CD14-positive monocyte (primary cell): Measurements from ENCODE around the gene DCPS. TPM values are rescaled to one million over a fixed set of nuclear protein-coding genes. Genes with fewer than 3 reads are reported as not detected.
A peak's percentile ranks its signal among the peaks of the same experiment; 100 is the strongest.

ENCODE experiments used
- DNase-seq, 3 donors: peaks; one replicate each; pipeline ENCODE4 v3.0.0-alpha.2; 2011 to 2022
- H2AFZ ChIP-seq: 2 replicates; pipeline ENCODE4 v1.6.0; 2012; ENCODE audit warnings: mild to moderate bottlenecking, low read depth, low read length, inconsistent platforms; ENCODE audit not compliant: insufficient read depth, poor library complexity, severe bottlenecking
- H3K27ac ChIP-seq, 2 donors: 1 replicate in 1 of 2; 2 replicates in 1 of 2; pipeline ENCODE4 v1.5.1; 2012 to 2013; ENCODE audit warnings: low read length in 2 of 2, control low read depth in 1 of 2, inconsistent platforms in 1 of 2, low read depth in 1 of 2, mild to moderate bottlenecking in 1 of 2
- H3K27me3 ChIP-seq, 2 donors: one replicate each; pipeline versions ENCODE4 v1.6.0 to v1.6.1; 2011 to 2013; ENCODE audit warnings: low read length in 2 of 2; ENCODE audit not compliant: control insufficient read depth in 2 of 2, insufficient read depth in 2 of 2
- H3K36me3 ChIP-seq, 2 donors: replicated peaks in 1 of 2; 1 replicate in 1 of 2; 2 replicates in 1 of 2; pipeline versions ENCODE4 v1.5.1 to v1.6.1; 2012 to 2013; ENCODE audit warnings: low read length in 2 of 2, control low read depth in 1 of 2, inconsistent platforms in 1 of 2, mild to moderate bottlenecking in 1 of 2; ENCODE audit not compliant: insufficient read depth in 2 of 2, control insufficient read depth in 1 of 2
- H3K4me1 ChIP-seq, 2 donors: 1 replicate in 1 of 2; 2 replicates in 1 of 2; pipeline versions ENCODE4 v1.5.1 to v1.6.1; 2012 to 2013; ENCODE audit warnings: low read length in 2 of 2, control low read depth in 1 of 2, inconsistent platforms in 1 of 2, mild to moderate bottlenecking in 1 of 2, moderate library complexity in 1 of 2; ENCODE audit not compliant: insufficient read depth in 2 of 2, control insufficient read depth in 1 of 2
- H3K4me2 ChIP-seq: replicated peaks from 2 replicates; pipeline ENCODE3; 2012; ENCODE audit warnings: low read length, moderate library complexity, mild to moderate bottlenecking; ENCODE audit not compliant: poor library complexity, severe bottlenecking; ENCODE audit errors: extremely low read depth
- H3K4me3 ChIP-seq, 3 experiments: fragments of 200-600 bp in 1 of 3; sonication (generic) in 1 of 3; replicated peaks in 1 of 3; 1 replicate in 2 of 3; 2 replicates in 1 of 3; pipeline ENCODE4 v1.5.1; 2011 to 2013; ENCODE audit warnings: low read length in 3 of 3, mild to moderate bottlenecking in 3 of 3, control low read depth in 2 of 3, low read depth in 2 of 3, inconsistent platforms in 1 of 3, moderate library complexity in 1 of 3
- H3K79me2 ChIP-seq: 2 replicates; pipeline ENCODE4 v1.6.0; 2012; ENCODE audit warnings: mild to moderate bottlenecking, control low read depth, inconsistent platforms, low read length, moderate library complexity; ENCODE audit not compliant: insufficient read depth
- H3K9ac ChIP-seq: 2 replicates; pipeline ENCODE4 v1.6.0; 2017; ENCODE audit warnings: low read length, mild to moderate bottlenecking; ENCODE audit not compliant: insufficient read depth, poor library complexity, severe bottlenecking
- H3K9me3 ChIP-seq, 2 donors: replicated peaks in 1 of 2; 1 replicate in 1 of 2; 2 replicates in 1 of 2; pipeline versions ENCODE4 v1.5.1 to v1.6.1; 2012 to 2013; ENCODE audit warnings: low read length in 2 of 2, control low read depth in 1 of 2; ENCODE audit not compliant: control insufficient read depth in 1 of 2, insufficient read depth in 1 of 2
- H4K20me1 ChIP-seq: 2 replicates; pipeline ENCODE4 v1.6.0; 2012; ENCODE audit warnings: mild to moderate bottlenecking, low read length, control low read depth, moderate library complexity; ENCODE audit not compliant: insufficient read depth
- H3K27ac Mint-ChIP-seq, 7 donors: one replicate each; pipeline ENCODE4 v1.8.0; 2020; ENCODE audit warnings: mild to moderate bottlenecking in 7 of 7, mixed read lengths in 7 of 7, moderate library complexity in 6 of 7, inconsistent platforms in 2 of 7
- H3K27me3 Mint-ChIP-seq, 3 donors: one replicate each; pipeline ENCODE4 v1.8.0; 2021 to 2022; ENCODE audit warnings: low read depth in 3 of 3, mild to moderate bottlenecking in 3 of 3, mixed read lengths in 3 of 3, moderate library complexity in 3 of 3, inconsistent platforms in 1 of 3
- H3K36me3 Mint-ChIP-seq, 2 donors: one replicate each; pipeline ENCODE4 v1.8.0; 2020; ENCODE audit warnings: mixed read lengths in 2 of 2, inconsistent platforms in 1 of 2, mild to moderate bottlenecking in 1 of 2
- H3K4me1 Mint-ChIP-seq: one replicate; pipeline ENCODE4 v1.8.0; 2020; ENCODE audit warnings: mild to moderate bottlenecking, mixed read lengths
- H3K4me3 Mint-ChIP-seq, 2 donors: one replicate each; pipeline ENCODE4 v1.8.0; 2020; ENCODE audit warnings: mild to moderate bottlenecking in 2 of 2, mixed read lengths in 2 of 2, moderate library complexity in 1 of 2
- H3K9me3 Mint-ChIP-seq, 7 donors: one replicate each; pipeline ENCODE4 v1.8.0; 2020 to 2022; ENCODE audit warnings: mixed read lengths in 7 of 7, mild to moderate bottlenecking in 6 of 7, moderate library complexity in 6 of 7, inconsistent platforms in 2 of 7
- CTCF ChIP-seq: fragments of 200-600 bp; IDR thresholded peaks from one replicate; pipeline ENCODE4 v1.8.0; 2022; ENCODE audit warnings: antibody characterized with exemption, mild to moderate bottlenecking
- WGBS: methylation state at CpG from one replicate; pipeline ENCODE4 v1.1.5; 2013; ENCODE audit warnings: missing lambda C conversion rate; ENCODE audit not compliant: insufficient coverage; 5-methylcytosine and 5-hydroxymethylcytosine counted together
- intact Hi-C, 2 donors: fragments of 100-400 bp; cut with micrococcal nuclease; formaldehyde crosslinking; loops; one replicate each; pipeline versions ENCODE4 v1.15.0 to v1.15.1; 2023
- polyA plus RNA-seq, 3 donors: library from polyadenylated mRNA; depleted of rRNA in 1 of 3; unstranded in 2 of 3; stranded (reverse) in 1 of 3; fragments of 300-500 nt in 2 of 3; fragments of >200 nt in 1 of 3; fragmentation: Illumina TruSeq in 2 of 3; gene quantifications; 1 replicate in 2 of 3; 2 replicates in 1 of 3; pipeline ENCODE4 v1.2.3, GENCODE V29; 2012 to 2021

Gene DCPS
- polyA plus RNA-seq, 3 donors, result 26.3 to 30.7 (median 30.4) TPM

GRCh38 chr11:126338346-126339055, 34.6 kb downstream of the DCPS start:
- no peak for TF ChIP-seq CTCF
- Histone ChIP-seq H3K4me2 (no peak overlapping the region), H3K9ac (no peak overlapping the region), H3K9me3 (no peaks in the 10 kb centered on the region), H3K36me3 (peaks cover 36 to 79% of the 10 kb centered on the region in 2 donors), H2AFZ (no peak overlapping the region), H4K20me1 (peaks cover 3% of the 10 kb centered on the region), H3K27me3 (no peaks in the 10 kb centered on the region), H3K4me3 (no peak overlapping the region), H3K79me2 (no peaks in the 10 kb centered on the region), H3K4me1 (peaks cover 26 to 27% of the 10 kb centered on the region in 2 donors), H3K27ac (no peak overlapping the region)
- Mint-ChIP-seq H3K27ac (peak overlapping the region in 3 of 7 donors; percentile 19 to 79 (median 37)), H3K27me3 (peaks cover 0 to 5% (median 4%) of the 10 kb centered on the region in 3 donors), H3K4me1 (peaks cover 41% of the 10 kb centered on the region), H3K4me3 (no peak overlapping the region), H3K9me3 (no peaks in the 10 kb centered on the region), H3K36me3 (peaks cover 75 to 83% of the 10 kb centered on the region in 2 donors)
- WGBS, result 95% methylated on average over 4 of the region's 7 CpGs
- no peak for DNase-seq
- intact Hi-C loops, result no loop called here

GRCh38 chr11:126339073-126339862, 35.4 kb downstream of the DCPS start:
- WGBS, result 96% methylated on average over 12 of the region's 15 CpGs
- DNase-seq, result peak in 1 of 3 donors; percentile 41
- Histone ChIP-seq H3K36me3 (peaks cover 40 to 82% of the 10 kb centered on the region in 2 donors), H4K20me1 (peaks cover 3% of the 10 kb centered on the region), H3K4me3 (no peak overlapping the region), H2AFZ (no peak overlapping the region), H3K27ac (no peak overlapping the region), H3K4me2 (no peak overlapping the region), H3K9ac (no peak overlapping the region), H3K27me3 (no peaks in the 10 kb centered on the region), H3K4me1 (peaks cover 26 to 27% of the 10 kb centered on the region in 2 donors), H3K9me3 (no peaks in the 10 kb centered on the region), H3K79me2 (peaks cover 3% of the 10 kb centered on the region)
- TF ChIP-seq CTCF, result no peak
- Mint-ChIP-seq H3K27me3 (peaks cover 0 to 5% (median 5%) of the 10 kb centered on the region in 3 donors), H3K36me3 (peaks cover 76 to 84% of the 10 kb centered on the region in 2 donors), H3K4me3 (no peak overlapping the region), H3K27ac (peak overlapping the region in 2 of 7 donors; percentile 19 to 56), H3K9me3 (no peaks in the 10 kb centered on the region), H3K4me1 (peaks cover 41% of the 10 kb centered on the region)
- intact Hi-C loops, result no loop called here
